Measurements from ENCODE around the gene NDOR1. TPM values are rescaled to one million over a fixed set of nuclear protein-coding genes. Genes with fewer than 3 reads are reported as not detected.
A peak's percentile ranks its signal among the peaks of the same experiment; 100 is the strongest.

The NDOR1 gene
- total and polyA plus RNA-seq, 2 experiments from 2014 or later: 7.8 to 12.3 TPM

DNA sequence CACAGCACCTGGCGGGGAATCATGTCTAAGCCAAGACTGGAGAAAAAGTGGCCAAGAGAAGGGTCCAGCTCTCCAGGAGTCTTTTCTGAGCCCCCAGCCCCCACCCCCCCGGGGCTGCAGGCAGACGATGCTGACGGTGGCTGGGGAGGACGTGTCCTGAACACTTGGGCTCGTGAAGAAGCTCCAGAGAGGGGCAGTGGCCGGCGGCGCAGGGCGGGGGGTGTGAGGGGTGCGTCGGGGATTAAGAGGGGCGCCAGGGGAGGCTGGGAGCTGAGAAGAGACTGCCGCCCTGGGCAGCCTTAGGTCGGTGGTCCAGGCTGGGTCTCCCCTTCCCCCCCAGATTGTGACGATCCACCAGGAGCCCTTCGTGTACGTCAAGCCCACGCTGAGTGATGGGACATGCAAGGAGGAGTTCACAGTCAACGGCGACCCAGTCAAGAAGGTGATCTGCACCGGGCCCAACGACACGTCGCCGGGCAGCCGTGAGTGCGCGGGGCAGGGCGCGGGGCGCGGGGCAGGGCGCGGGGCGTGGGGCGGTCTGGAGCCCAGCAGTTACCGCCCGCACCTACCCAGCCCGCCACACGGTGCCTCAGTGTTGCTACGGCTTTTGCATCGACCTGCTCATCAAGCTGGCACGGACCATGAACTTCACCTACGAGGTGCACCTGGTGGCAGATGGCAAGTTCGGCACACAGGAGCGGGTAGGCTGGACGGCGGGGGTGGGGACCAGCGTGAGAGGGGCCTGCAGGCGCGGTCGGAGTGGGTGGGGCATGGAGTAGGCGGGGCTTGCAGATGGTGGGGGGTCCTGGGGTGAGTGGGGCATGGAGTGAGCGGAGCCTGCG is 44.6 kb upstream of the NDOR1 start:
- peaks cover 10% of the 10 kb centered on the region for H3K4me1 ChIP-seq (ENCODE audit: insufficient read depth)
- no peak overlapping the region for H3K27ac ChIP-seq
- TF ChIP-seq, protein P1, sequence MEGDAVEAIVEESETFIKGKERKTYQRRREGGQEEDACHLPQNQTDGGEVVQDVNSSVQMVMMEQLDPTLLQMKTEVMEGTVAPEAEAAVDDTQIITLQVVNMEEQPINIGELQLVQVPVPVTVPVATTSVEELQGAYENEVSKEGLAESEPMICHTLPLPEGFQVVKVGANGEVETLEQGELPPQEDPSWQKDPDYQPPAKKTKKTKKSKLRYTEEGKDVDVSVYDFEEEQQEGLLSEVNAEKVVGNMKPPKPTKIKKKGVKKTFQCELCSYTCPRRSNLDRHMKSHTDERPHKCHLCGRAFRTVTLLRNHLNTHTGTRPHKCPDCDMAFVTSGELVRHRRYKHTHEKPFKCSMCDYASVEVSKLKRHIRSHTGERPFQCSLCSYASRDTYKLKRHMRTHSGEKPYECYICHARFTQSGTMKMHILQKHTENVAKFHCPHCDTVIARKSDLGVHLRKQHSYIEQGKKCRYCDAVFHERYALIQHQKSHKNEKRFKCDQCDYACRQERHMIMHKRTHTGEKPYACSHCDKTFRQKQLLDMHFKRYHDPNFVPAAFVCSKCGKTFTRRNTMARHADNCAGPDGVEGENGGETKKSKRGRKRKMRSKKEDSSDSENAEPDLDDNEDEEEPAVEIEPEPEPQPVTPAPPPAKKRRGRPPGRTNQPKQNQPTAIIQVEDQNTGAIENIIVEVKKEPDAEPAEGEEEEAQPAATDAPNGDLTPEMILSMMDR (IDR thresholded peaks at IDR 0.05; ENCODE audit: poor library complexity): no peak
- no peak for TF ChIP-seq EZH2phosphoT487 (IDR thresholded peaks at IDR 0.05; ENCODE audit: low read depth, severe bottlenecking, unreplicated experiment)
- no peak for TF ChIP-seq EZH2 (IDR thresholded peaks at IDR 0.05; ENCODE audit: borderline replicate concordance)
- peaks cover 95% of the 10 kb centered on the region for H3K27me3 ChIP-seq
- H3K9me3 ChIP-seq (ENCODE audit: low read depth): no peaks in the 10 kb centered on the region
- no peak overlapping the region for H3K4me3 ChIP-seq
- H3K79me2 ChIP-seq: no peaks in the 10 kb centered on the region
- WGBS (ENCODE audit: low lambda C conversion rate, missing lambda C conversion rate): 56% methylated on average over 25 of the region's 56 CpGs
- no peaks in the 10 kb centered on the region for H3K9me2 ChIP-seq (replicated peaks; ENCODE audit: insufficient read depth)
- H2AFZ ChIP-seq: no peak overlapping the region
- H3K36me3 ChIP-seq (replicated peaks; ENCODE audit: insufficient read depth, low read depth): no peaks in the 10 kb centered on the region
- no peak overlapping the region for H3K4me2 ChIP-seq
- no peaks in the 10 kb centered on the region for H4K20me1 ChIP-seq (ENCODE audit: insufficient read depth, poor library complexity, severe bottlenecking)
- DNase-seq (ENCODE audit: low spot score): no peak

DNA sequence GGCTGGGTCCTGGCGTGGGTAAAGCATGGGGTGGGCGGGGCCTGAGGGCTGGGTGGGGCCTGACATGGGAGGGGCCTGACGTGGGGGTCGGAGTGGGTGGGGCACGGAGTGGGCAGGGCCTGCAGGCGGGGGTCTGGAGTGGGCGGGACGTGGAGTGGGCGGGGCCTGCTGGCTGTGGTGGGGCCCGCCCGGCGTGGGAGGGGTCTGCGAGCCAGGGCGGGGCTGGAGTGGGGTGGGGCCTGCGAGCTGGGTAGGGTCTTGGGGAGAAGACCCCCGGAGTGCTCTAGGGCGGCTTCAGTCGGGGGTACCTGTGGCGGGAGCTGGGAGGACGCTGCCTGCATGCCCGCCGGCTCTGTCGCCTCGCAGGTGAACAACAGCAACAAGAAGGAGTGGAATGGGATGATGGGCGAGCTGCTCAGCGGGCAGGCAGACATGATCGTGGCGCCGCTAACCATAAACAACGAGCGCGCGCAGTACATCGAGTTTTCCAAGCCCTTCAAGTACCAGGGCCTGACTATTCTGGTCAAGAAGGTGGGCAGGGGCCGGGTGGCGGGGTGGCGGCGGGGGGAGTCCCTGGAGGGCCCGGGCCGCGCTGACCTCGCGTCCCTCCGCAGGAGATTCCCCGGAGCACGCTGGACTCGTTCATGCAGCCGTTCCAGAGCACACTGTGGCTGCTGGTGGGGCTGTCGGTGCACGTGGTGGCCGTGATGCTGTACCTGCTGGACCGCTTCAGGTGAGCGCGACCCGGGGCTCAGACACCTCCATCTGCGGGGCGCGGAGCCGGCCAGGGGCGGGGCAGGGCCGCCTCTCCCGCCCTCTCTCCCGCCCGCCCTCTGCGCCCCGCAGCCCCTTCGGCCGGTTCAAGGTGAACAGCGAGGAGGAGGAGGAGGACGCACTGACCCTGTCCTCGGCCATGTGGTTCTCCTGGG is 43.7 kb upstream of the NDOR1 start:
- WGBS (ENCODE audit: low lambda C conversion rate, missing lambda C conversion rate): 9% methylated on average over 30 of the region's 71 CpGs
- Histone ChIP-seq H3K4me2 (peak overlapping the region; percentile 78), H2AFZ (no peak overlapping the region), H3K27me3 (peaks cover 95% of the 10 kb centered on the region), H3K9me3 (ENCODE audit: low read depth) (no peaks in the 10 kb centered on the region), H3K9me2 (replicated peaks; ENCODE audit: insufficient read depth) (no peaks in the 10 kb centered on the region), H3K79me2 (no peaks in the 10 kb centered on the region), H4K20me1 (ENCODE audit: insufficient read depth, poor library complexity, severe bottlenecking) (no peaks in the 10 kb centered on the region), H3K4me3 (no peak overlapping the region), H3K4me1 (ENCODE audit: insufficient read depth) (peaks cover 10% of the 10 kb centered on the region), H3K36me3 (replicated peaks; ENCODE audit: insufficient read depth, low read depth) (no peaks in the 10 kb centered on the region), H3K27ac (no peak overlapping the region)
- TF ChIP-seq EZH2phosphoT487 (IDR thresholded peaks at IDR 0.05; ENCODE audit: low read depth, severe bottlenecking, unreplicated experiment) (no peak), EZH2 (IDR thresholded peaks at IDR 0.05; ENCODE audit: borderline replicate concordance) (no peak)
- TF ChIP-seq, protein P1 (IDR thresholded peaks at IDR 0.05; ENCODE audit: poor library complexity): no peak
- DNase-seq (ENCODE audit: low spot score): no peak

DNA sequence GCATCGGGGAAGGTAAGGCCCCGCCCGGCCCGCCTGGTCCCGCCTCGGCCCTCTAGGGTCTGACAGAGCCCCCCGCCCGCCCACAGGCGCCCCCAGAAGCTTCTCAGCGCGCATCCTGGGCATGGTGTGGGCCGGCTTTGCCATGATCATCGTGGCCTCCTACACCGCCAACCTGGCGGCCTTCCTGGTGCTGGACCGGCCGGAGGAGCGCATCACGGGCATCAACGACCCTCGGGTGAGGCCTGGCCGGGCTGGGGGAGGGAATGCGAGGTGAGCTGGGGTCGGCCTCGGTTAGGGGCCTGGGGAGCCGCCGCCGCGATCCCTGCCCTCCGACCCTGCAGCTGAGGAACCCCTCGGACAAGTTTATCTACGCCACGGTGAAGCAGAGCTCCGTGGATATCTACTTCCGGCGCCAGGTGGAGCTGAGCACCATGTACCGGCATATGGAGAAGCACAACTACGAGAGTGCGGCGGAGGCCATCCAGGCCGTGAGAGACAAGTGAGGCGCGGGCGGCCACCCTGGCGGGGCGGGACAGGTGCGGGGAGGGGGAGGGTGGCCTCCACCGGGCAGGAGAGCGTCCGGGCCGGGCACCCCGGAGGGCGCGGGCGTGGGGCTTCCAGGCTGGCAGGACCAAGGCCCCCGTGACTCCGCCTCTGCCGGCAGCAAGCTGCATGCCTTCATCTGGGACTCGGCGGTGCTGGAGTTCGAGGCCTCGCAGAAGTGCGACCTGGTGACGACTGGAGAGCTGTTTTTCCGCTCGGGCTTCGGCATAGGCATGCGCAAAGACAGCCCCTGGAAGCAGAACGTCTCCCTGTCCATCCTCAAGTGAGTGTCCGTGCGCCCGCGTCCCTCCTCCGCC is 42.8 kb upstream of the NDOR1 start:
- Histone ChIP-seq H2AFZ (peak overlapping the region; percentile 26), H4K20me1 (ENCODE audit: insufficient read depth, poor library complexity, severe bottlenecking) (no peaks in the 10 kb centered on the region), H3K9me2 (replicated peaks; ENCODE audit: insufficient read depth) (no peaks in the 10 kb centered on the region), H3K4me2 (peak overlapping the region; percentile 78), H3K27ac (no peak overlapping the region), H3K4me1 (ENCODE audit: insufficient read depth) (peaks cover 11% of the 10 kb centered on the region), H3K27me3 (peaks cover 98% of the 10 kb centered on the region), H3K36me3 (replicated peaks; ENCODE audit: insufficient read depth, low read depth) (no peaks in the 10 kb centered on the region), H3K4me3 (no peak overlapping the region), H3K9me3 (ENCODE audit: low read depth) (no peaks in the 10 kb centered on the region), H3K79me2 (no peaks in the 10 kb centered on the region)
- WGBS (ENCODE audit: low lambda C conversion rate, missing lambda C conversion rate): 9% methylated on average over 46 of the region's 74 CpGs
- no peak for TF ChIP-seq EZH2phosphoT487 (IDR thresholded peaks at IDR 0.05; ENCODE audit: low read depth, severe bottlenecking, unreplicated experiment)
- peak; percentile 60 for TF ChIP-seq EZH2 (IDR thresholded peaks at IDR 0.05; ENCODE audit: borderline replicate concordance)
- TF ChIP-seq, protein P1 (IDR thresholded peaks at IDR 0.05; ENCODE audit: poor library complexity): peak; percentile 34
- peak; percentile 60 for DNase-seq (ENCODE audit: low spot score)

All from hepatocyte (in vitro differentiated cells).